Fibroblast of lung (primary cell): Measurements from ENCODE around the gene FGF3. TPM values are rescaled to one million over a fixed set of nuclear protein-coding genes. Genes with fewer than 3 reads are reported as not detected.

Source experiments
- DNase-seq, 2 donors: peaks; one replicate each; pipeline versions ENCODE4 v3.0.0 to v3.0.0-alpha.2; 2010; ENCODE audit warnings: low read depth in 2 of 2
- H2AFZ ChIP-seq: 2 replicates; pipeline ENCODE4 v1.5.1; 2012; ENCODE audit warnings: low read length, control low read depth, inconsistent platforms
- H3K27ac ChIP-seq: 2 replicates; pipeline ENCODE4 v1.5.1; 2011; ENCODE audit warnings: low read length, control low read depth; ENCODE audit not compliant: insufficient read depth
- H3K27me3 ChIP-seq: 2 replicates; pipeline ENCODE4 v1.5.1; 2011; ENCODE audit warnings: mild to moderate bottlenecking, low read length; ENCODE audit not compliant: control insufficient read depth, insufficient read depth
- H3K36me3 ChIP-seq: 2 replicates; pipeline ENCODE4 v1.5.1; 2011; ENCODE audit warnings: low read length; ENCODE audit not compliant: control insufficient read depth, insufficient read depth
- H3K4me1 ChIP-seq: 2 replicates; pipeline ENCODE4 v1.5.1; 2011; ENCODE audit warnings: low read length; ENCODE audit not compliant: control insufficient read depth, insufficient read depth; ENCODE audit errors: extremely low read depth
- H3K4me2 ChIP-seq: 2 replicates; pipeline ENCODE4 v1.5.1; 2011; ENCODE audit warnings: low read length, control low read depth; ENCODE audit not compliant: insufficient read depth; ENCODE audit errors: extremely low read depth
- H3K4me3 ChIP-seq, 4 experiments: fragments of 200-600 bp in 1 of 4; sonication (generic) in 1 of 4; replicated peaks in 1 of 4; 2 replicates each; pipeline ENCODE4 v1.5.1; 2011 to 2016; ENCODE audit warnings: low read length in 4 of 4, low read depth in 3 of 4, mild to moderate bottlenecking in 3 of 4, control low read depth in 2 of 4, inconsistent platforms in 1 of 4, mixed read lengths in 1 of 4; ENCODE audit not compliant: insufficient read depth in 1 of 4; ENCODE audit errors: control extremely low read depth in 1 of 4
- H3K79me2 ChIP-seq: 2 replicates; pipeline ENCODE4 v1.5.1; 2012; ENCODE audit warnings: mild to moderate bottlenecking, low read length, inconsistent platforms; ENCODE audit not compliant: control insufficient read depth, insufficient read depth
- H3K9ac ChIP-seq: 2 replicates; pipeline ENCODE4 v1.5.1; 2011; ENCODE audit warnings: mild to moderate bottlenecking, low read length, control low read depth; ENCODE audit not compliant: insufficient read depth
- H3K9me3 ChIP-seq: 2 replicates; pipeline ENCODE4 v1.5.1; 2012; ENCODE audit warnings: low read depth, low read length; ENCODE audit not compliant: control insufficient read depth, insufficient read depth
- H4K20me1 ChIP-seq: 2 replicates; pipeline ENCODE4 v1.5.1; 2011; ENCODE audit warnings: low read length; ENCODE audit not compliant: control insufficient read depth, insufficient read depth; ENCODE audit errors: extremely low read depth
- EZH2 ChIP-seq: IDR thresholded peaks from 2 replicates; pipeline ENCODE4 v1.5.1; 2012; ENCODE audit warnings: low read length, control low read depth, mild to moderate bottlenecking; ENCODE audit errors: missing control alignments
- polyA plus RNA-seq, 2 donors: library from polyadenylated mRNA; depleted of rRNA in 1 of 2; stranded (reverse) in 1 of 2; unstranded in 1 of 2; fragments of >200 nt; gene quantifications; 2 replicates each; pipeline ENCODE4 v1.2.1, GENCODE V29; 2011 to 2012; ENCODE audit warnings: missing spikeins in 1 of 2
- total RNA-seq: library from RNA; depleted of rRNA; stranded (reverse); fragments of >200 nt; gene quantifications from 2 replicates; pipeline ENCODE4 v1.2.1, GENCODE V29; 2014
- TF ChIP-seq, protein P1 (sequence below), 2 donors: IDR thresholded peaks in 1 of 2; conservative IDR thresholded peaks in 1 of 2; 1 replicate in 1 of 2; 2 replicates in 1 of 2; pipeline ENCODE4 v1.5.1; 2011 to 2012; ENCODE audit warnings: low read length in 2 of 2, control low read depth in 1 of 2, inconsistent platforms in 1 of 2, low read depth in 1 of 2, mild to moderate bottlenecking in 1 of 2

FGF3 gene
- total and polyA plus RNA-seq, 2 donors (not counting 1 experiment from before 2014, with no cell fraction given): not detected

DNA sequence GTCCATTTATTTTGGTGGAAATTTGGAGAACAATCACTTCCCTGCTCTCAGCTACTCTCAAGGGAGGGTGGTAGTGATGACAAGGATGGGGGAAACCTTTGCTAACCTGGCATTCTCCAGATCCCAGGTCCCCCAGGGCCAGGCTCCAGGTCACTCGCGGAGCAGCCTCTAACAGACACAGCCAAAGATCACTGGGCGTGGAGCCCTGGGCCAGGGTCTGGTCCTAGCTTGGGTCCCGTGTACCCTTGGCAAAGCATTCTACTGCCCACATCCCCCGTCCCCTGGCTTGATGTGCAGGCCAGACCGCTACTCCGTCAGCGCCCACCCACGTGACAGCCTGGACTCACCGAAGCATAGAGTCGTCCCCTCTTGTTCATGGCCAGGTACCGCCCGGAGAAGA is 3.2 kb downstream of the FGF3 start:
- Histone ChIP-seq H3K9ac (no peak overlapping the region), H3K9me3 (no peaks in the 10 kb centered on the region), H3K4me1 (no peaks in the 10 kb centered on the region), H3K4me3 (no peak overlapping the region), H4K20me1 (no peaks in the 10 kb centered on the region), H2AFZ (no peak overlapping the region), H3K36me3 (no peaks in the 10 kb centered on the region), H3K27me3 (peaks cover 36% of the 10 kb centered on the region), H3K27ac (no peak overlapping the region), H3K4me2 (no peak overlapping the region), H3K79me2 (no peaks in the 10 kb centered on the region)
- DNase-seq: no peak
- TF ChIP-seq, protein P1, sequence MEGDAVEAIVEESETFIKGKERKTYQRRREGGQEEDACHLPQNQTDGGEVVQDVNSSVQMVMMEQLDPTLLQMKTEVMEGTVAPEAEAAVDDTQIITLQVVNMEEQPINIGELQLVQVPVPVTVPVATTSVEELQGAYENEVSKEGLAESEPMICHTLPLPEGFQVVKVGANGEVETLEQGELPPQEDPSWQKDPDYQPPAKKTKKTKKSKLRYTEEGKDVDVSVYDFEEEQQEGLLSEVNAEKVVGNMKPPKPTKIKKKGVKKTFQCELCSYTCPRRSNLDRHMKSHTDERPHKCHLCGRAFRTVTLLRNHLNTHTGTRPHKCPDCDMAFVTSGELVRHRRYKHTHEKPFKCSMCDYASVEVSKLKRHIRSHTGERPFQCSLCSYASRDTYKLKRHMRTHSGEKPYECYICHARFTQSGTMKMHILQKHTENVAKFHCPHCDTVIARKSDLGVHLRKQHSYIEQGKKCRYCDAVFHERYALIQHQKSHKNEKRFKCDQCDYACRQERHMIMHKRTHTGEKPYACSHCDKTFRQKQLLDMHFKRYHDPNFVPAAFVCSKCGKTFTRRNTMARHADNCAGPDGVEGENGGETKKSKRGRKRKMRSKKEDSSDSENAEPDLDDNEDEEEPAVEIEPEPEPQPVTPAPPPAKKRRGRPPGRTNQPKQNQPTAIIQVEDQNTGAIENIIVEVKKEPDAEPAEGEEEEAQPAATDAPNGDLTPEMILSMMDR (conservative IDR thresholded peaks at IDR 0.05 in 1 of 2, IDR thresholded peaks at IDR 0.05 in 1 of 2; ENCODE audit: low read depth in 1 of 2, low read length in 2 of 2): no peak

GRCh38 chr11:69814902-69815301 is 4.3 kb downstream of the FGF3 start:
- H4K20me1 ChIP-seq: no peaks in the 10 kb centered on the region
- H3K4me1 ChIP-seq: no peaks in the 10 kb centered on the region
- TF ChIP-seq, protein P1 (conservative IDR thresholded peaks at IDR 0.05 in 1 of 2, IDR thresholded peaks at IDR 0.05 in 1 of 2; ENCODE audit: low read depth in 1 of 2, low read length in 2 of 2): no peak
- no peak for TF ChIP-seq EZH2
- H3K36me3 ChIP-seq: no peaks in the 10 kb centered on the region
- H3K27ac ChIP-seq: no peak overlapping the region
- H3K9me3 ChIP-seq: no peaks in the 10 kb centered on the region
- no peak overlapping the region for H2AFZ ChIP-seq
- no peak overlapping the region for H3K9ac ChIP-seq
- H3K4me2 ChIP-seq: no peak overlapping the region
- DNase-seq: no peak
- no peak overlapping the region for H3K4me3 ChIP-seq
- H3K27me3 ChIP-seq: peaks cover 31% of the 10 kb centered on the region
- H3K79me2 ChIP-seq: no peaks in the 10 kb centered on the region

DNA sequence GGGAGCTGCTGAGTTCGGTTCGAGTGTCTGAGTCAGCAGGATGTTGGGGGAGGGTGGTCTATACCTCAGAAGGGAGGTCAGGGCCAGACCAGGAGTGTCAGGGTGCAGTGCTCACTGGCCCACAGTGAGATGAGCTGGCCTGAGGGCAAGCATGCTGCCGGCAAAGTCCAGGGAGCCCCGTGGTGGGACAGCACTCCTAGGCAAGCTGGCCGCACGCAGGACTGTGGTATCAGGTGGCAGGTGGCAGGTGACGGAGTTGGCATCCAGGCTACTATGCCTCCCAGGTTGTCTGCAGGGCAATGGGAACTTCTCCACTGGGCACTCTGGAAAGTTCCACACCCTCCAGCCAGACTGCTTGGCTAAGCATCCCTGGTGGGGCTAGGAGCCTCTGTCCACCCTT is 4.8 kb downstream of the FGF3 start:
- Histone ChIP-seq H3K27me3 (peaks cover 27% of the 10 kb centered on the region), H3K27ac (no peak overlapping the region), H2AFZ (no peak overlapping the region), H3K4me1 (no peaks in the 10 kb centered on the region), H3K36me3 (no peaks in the 10 kb centered on the region), H3K9me3 (no peaks in the 10 kb centered on the region), H3K79me2 (no peaks in the 10 kb centered on the region), H4K20me1 (no peaks in the 10 kb centered on the region), H3K4me3 (no peak overlapping the region), H3K9ac (no peak overlapping the region), H3K4me2 (no peak overlapping the region)
- no peak for DNase-seq
- TF ChIP-seq EZH2: no peak
- TF ChIP-seq, protein P1 (conservative IDR thresholded peaks at IDR 0.05 in 1 of 2, IDR thresholded peaks at IDR 0.05 in 1 of 2; ENCODE audit: low read depth in 1 of 2, low read length in 2 of 2): no peak
